ENCODE measurements around the gene GALNS. TPM values are rescaled to one million over a fixed set of nuclear protein-coding genes. Genes with fewer than 3 reads are reported as not detected.

Gene GALNS
- total and polyA plus RNA-seq, 8 donors, result 5.7 to 26.1 (median 9.1) TPM

GRCh38 chr16:88764913-88765349 is 91.8 kb downstream of the GALNS start:
- ATAC-seq, result peak; percentile 46 to 83 (median 66)
- Histone ChIP-seq H3K36me3 (no peaks in the 10 kb centered on the region), H3K9me3 (no peaks in the 10 kb centered on the region), H3K27ac (peak overlapping the region; percentile 13 to 70 (median 60)), H3K4me3 (no peak overlapping the region), H3K27me3 (no peaks in the 10 kb centered on the region), H3K4me1 (peaks cover 0 to 6% (median 0%) of the 10 kb centered on the region in 3 donors)
- WGBS, 2 donors, result 53 to 60% methylated on average over 9 of the region's 9 CpGs
- intact Hi-C loops (cut with DNase I), result no loop called here
- peak in 5 of 6 donors; percentile 67 to 87 (median 71) for DNase-seq
- no peak for TF ChIP-seq CTCF (IDR thresholded peaks at IDR 0.05)
- FAIRE-seq, result no peak

DNA sequence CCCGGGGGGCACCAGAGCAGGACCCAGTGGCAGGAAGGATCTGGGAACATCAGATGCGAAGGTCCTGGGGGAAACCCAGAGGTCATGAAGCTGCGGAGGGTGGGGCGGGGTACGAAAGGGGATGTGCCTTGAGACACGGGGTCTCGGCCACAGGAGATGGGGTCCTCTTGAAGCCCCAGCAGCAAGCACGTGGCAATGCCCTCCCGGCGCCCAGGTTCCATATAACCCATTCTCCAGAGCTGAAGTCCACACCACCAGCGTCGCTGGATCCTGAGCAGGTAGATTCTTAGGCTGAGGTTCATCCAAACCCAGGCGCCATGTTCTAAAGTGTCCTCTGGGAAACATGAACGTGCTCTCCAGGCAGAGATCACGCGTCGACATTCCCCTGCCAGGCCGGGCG is 92.7 kb downstream of the GALNS start:
- 88 to 90% methylated on average over 19 of the region's 19 CpGs for WGBS, 2 donors
- intact Hi-C loops (cut with DNase I), result no loop called here
- H3K27ac ChIP-seq, result peak overlapping the region; percentile 33 to 63 (median 54)
- H3K36me3 ChIP-seq, result no peaks in the 10 kb centered on the region
- FAIRE-seq (no peak), ATAC-seq (no peak), DNase-seq (peak in 1 of 6 donors; percentile 61)
- H3K4me1 ChIP-seq, result peaks cover 0 to 6% (median 0%) of the 10 kb centered on the region in 3 donors
- no peaks in the 10 kb centered on the region for H3K9me3 ChIP-seq
- TF ChIP-seq CTCF (IDR thresholded peaks at IDR 0.05), result no peak
- H3K27me3 ChIP-seq, result no peaks in the 10 kb centered on the region
- no peak overlapping the region for H3K4me3 ChIP-seq

Other genes starting within 250 kb of the GALNS start
- gene IL17C, start 218.4 kb downstream of the GALNS start, total RNA-seq, result not detected
- under 1 TPM in 1 of 2 donors, not detected in 1; 0.14 TPM for gene IL17C, start 218.4 kb downstream of the GALNS start, polyA plus RNA-seq
- gene CYBA, start 205.9 kb downstream of the GALNS start, total RNA-seq, result 100 to 1,000 TPM in 2 of 6 donors, 10 to 100 TPM in 4; 38.0 to 135 (median 58.8) TPM
- gene CYBA, start 205.9 kb downstream of the GALNS start, polyA plus RNA-seq, result 10 to 100 TPM; 63.3 to 85.9 TPM
- 10 to 100 TPM; 12.7 to 20.7 (median 15.3) TPM for gene MVD, start 193.9 kb downstream of the GALNS start, total RNA-seq
- 10 to 100 TPM; 41.8 to 46.6 TPM for gene MVD, start 193.9 kb downstream of the GALNS start, polyA plus RNA-seq
- gene SNAI3, start 170.4 kb downstream of the GALNS start, total RNA-seq, result 1 to 10 TPM in 1 of 6 donors, under 1 TPM in 5; 0.19 to 1.9 (median 0.69) TPM
- gene SNAI3, start 170.4 kb downstream of the GALNS start, polyA plus RNA-seq, result 1 to 10 TPM in 1 of 2 donors, under 1 TPM in 1; 0.72 to 1.2 TPM
- gene RNF166, start 150.5 kb downstream of the GALNS start, total RNA-seq, result 10 to 100 TPM in 4 of 6 donors, 1 to 10 TPM in 2; 9.7 to 18.0 (median 10.9) TPM
- gene RNF166, start 150.5 kb downstream of the GALNS start, polyA plus RNA-seq, result 10 to 100 TPM; 23.4 to 40.9 TPM
- gene CTU2, start 150.4 kb downstream of the GALNS start, total RNA-seq, result 10 to 100 TPM in 3 of 6 donors, 1 to 10 TPM in 3; 8.1 to 13.3 (median 10.0) TPM
- gene CTU2, start 150.4 kb downstream of the GALNS start, polyA plus RNA-seq, result 10 to 100 TPM; 20.3 to 21.9 TPM
- 10 to 100 TPM; 16.3 to 72.0 (median 23.9) TPM for gene PIEZO1, start 71.7 kb downstream of the GALNS start, total RNA-seq
- 100 to 1,000 TPM; 189 to 255 TPM for gene PIEZO1, start 71.7 kb downstream of the GALNS start, polyA plus RNA-seq
- 1 to 10 TPM in 4 of 6 donors, under 1 TPM in 2; 0.12 to 1.8 (median 1.4) TPM for gene CDT1, start 53.2 kb downstream of the GALNS start, total RNA-seq
- under 1 TPM; 0.30 to 0.35 TPM for gene CDT1, start 53.2 kb downstream of the GALNS start, polyA plus RNA-seq
- gene APRT, start 45.0 kb downstream of the GALNS start, total RNA-seq, result 10 to 100 TPM; 38.8 to 85.4 (median 61.6) TPM
- 10 to 100 TPM; 82.7 to 88.2 TPM for gene APRT, start 45.0 kb downstream of the GALNS start, polyA plus RNA-seq
- gene TRAPPC2L, start 180 bp upstream of the GALNS start, total RNA-seq, result 10 to 100 TPM; 16.0 to 35.5 (median 23.0) TPM
- gene TRAPPC2L, start 180 bp upstream of the GALNS start, polyA plus RNA-seq, result 10 to 100 TPM; 49.2 to 55.2 TPM
- under 1 TPM in 3 of 6 donors, not detected in 3; 0.23 to 0.35 (median 0.24) TPM for gene PABPN1L, start 9.7 kb upstream of the GALNS start, total RNA-seq
- under 1 TPM; 0.63 to 0.65 TPM for gene PABPN1L, start 9.7 kb upstream of the GALNS start, polyA plus RNA-seq
- gene CBFA2T3, start 120.3 kb upstream of the GALNS start, total RNA-seq, result 10 to 100 TPM; 16.7 to 27.0 (median 21.9) TPM
- 10 to 100 TPM in 1 of 2 donors, 1 to 10 TPM in 1; 8.7 to 24.6 TPM for gene CBFA2T3, start 120.3 kb upstream of the GALNS start, polyA plus RNA-seq
- gene ACSF3, start 236.9 kb upstream of the GALNS start, total RNA-seq, result 10 to 100 TPM; 17.3 to 26.6 (median 18.9) TPM
- 10 to 100 TPM; 32.6 to 36.9 TPM for gene ACSF3, start 236.9 kb upstream of the GALNS start, polyA plus RNA-seq

Measured in pancreas (tissue), 10 donors.